Muscle layer of colon (tissue), 2 donors: Measurements from ENCODE around the gene TCF12.

Experiments used
- H3K27ac ChIP-seq: one replicate; pipeline ENCODE4 v1.7.0; 2013; ENCODE audit warnings: low read depth, mild to moderate bottlenecking, low read length, moderate library complexity
- H3K27me3 ChIP-seq, 2 donors: one replicate each; pipeline ENCODE4 v1.7.0; 2013; ENCODE audit warnings: low read length in 2 of 2, mild to moderate bottlenecking in 2 of 2; ENCODE audit not compliant: insufficient read depth in 2 of 2, control insufficient read depth in 1 of 2
- H3K36me3 ChIP-seq: one replicate; pipeline ENCODE4 v1.7.0; 2013; ENCODE audit warnings: mild to moderate bottlenecking, low read length; ENCODE audit not compliant: insufficient read depth
- H3K4me1 ChIP-seq: one replicate; pipeline ENCODE4 v1.7.0; 2013; ENCODE audit warnings: mild to moderate bottlenecking, low read length; ENCODE audit not compliant: insufficient read depth
- H3K4me3 ChIP-seq, 2 donors: one replicate each; pipeline ENCODE4 v1.7.0; 2013; ENCODE audit warnings: low read length in 2 of 2, low read depth in 1 of 2, mild to moderate bottlenecking in 1 of 2, moderate library complexity in 1 of 2
- H3K9ac ChIP-seq: one replicate; pipeline ENCODE4 v1.7.0; 2013; ENCODE audit warnings: low read length
- H3K9me3 ChIP-seq: one replicate; pipeline ENCODE4 v1.7.0; 2013; ENCODE audit warnings: mild to moderate bottlenecking, low read length
- donor health status: abdominal sarcoma.
- donor health status: Adenocarcinoma of cecum.

The TCF12 gene

DNA sequence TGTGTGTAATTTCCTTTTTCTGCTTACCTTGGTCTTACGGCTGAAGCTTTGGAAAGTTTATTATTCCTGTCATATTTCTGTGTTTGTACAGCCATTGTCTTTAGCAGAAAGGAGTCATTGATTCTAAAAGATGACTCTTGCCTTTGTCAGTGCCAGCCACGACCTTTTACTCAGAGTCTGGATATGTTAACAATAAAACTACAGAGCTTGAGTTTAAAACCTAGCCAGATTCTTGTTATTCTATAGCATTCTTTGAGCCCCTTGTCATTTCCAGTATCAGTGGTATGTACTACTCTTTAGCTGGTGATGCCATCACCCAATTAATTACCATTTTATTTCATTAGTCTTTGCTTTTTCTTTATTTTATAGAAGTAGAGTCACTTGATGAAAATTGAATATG is 142.4 kb downstream of the TCF12 start:
- peaks cover 20% of the 10 kb centered on the region for H3K4me1 ChIP-seq
- H3K27me3 ChIP-seq = no peaks in the 10 kb centered on the region
- no peaks in the 10 kb centered on the region for H3K9me3 ChIP-seq
- no peaks in the 10 kb centered on the region for H3K36me3 ChIP-seq
- H3K4me3 ChIP-seq = no peak overlapping the region
- no peak overlapping the region for H3K27ac ChIP-seq
- H3K9ac ChIP-seq = no peak overlapping the region

DNA sequence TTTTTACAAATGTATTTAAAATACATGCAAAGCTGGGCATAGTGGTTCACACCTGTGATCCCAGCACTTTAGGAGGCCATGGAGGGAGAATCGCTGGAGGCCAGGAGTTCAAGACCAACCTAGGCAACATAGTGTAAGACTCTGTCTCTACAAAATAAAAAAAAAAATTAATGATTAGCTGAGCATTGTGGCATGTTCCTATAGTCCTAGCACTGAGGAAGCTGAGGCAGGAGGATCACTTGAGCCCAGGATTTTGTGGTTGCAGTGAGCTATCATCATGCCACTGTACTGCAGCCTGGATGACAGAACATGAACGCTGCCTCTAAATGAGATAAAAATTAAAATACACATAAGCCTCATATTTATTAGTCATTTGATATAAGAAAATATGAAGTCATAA is 142.8 kb downstream of the TCF12 start:
- H3K4me1 ChIP-seq = peaks cover 20% of the 10 kb centered on the region

DNA sequence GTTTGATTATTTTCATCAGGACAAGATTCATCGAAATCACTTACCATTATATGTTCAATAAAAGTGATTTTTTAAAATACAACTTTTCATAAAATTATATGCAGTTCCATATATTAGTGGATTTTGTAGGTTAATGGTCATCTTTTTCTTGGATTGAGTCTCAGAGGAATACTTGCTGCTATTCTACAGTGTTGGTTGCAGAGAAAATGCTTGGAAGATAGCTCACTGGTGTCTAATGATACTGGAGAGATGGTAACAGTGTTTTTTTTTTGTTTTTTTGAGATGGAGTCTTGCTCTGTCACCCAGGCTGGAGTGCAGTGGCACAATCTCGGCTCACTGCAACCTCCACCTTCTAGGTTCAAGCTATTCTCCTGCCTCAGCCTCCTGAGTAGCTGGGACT is 143.3 kb downstream of the TCF12 start:
- Histone ChIP-seq H3K4me3 (no peak overlapping the region), H3K27ac (no peak overlapping the region), H3K27me3 (no peaks in the 10 kb centered on the region), H3K36me3 (no peaks in the 10 kb centered on the region), H3K9ac (no peak overlapping the region), H3K4me1 (peaks cover 17% of the 10 kb centered on the region), H3K9me3 (no peaks in the 10 kb centered on the region)

More for the DNA sequence above, 142.8 kb downstream of the TCF12 start:
- H3K9ac ChIP-seq = no peak overlapping the region
- no peaks in the 10 kb centered on the region for H3K36me3 ChIP-seq
- no peak overlapping the region for H3K27ac ChIP-seq
- no peaks in the 10 kb centered on the region for H3K9me3 ChIP-seq
- no peaks in the 10 kb centered on the region for H3K27me3 ChIP-seq
- H3K4me3 ChIP-seq = no peak overlapping the region

DNA sequence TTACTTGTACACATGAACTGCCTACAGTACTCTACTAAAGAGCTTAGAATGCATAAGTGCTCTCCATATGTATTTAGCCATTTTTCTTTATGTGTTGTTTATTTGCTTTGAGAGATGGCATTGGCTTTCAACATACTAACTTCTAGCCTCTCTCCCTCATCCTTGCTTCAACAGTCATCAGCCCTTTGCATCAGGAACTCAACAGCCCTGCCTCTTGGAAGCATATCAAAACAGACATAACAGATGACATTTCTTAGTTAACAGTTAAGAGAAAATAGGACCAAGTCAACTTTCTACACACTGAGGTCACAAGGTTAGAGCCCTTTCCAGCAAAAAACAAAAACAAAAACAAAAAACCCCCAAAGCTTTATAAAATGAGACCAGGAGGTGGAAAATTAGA is 145.6 kb downstream of the TCF12 start:
- peaks cover 3% of the 10 kb centered on the region for H3K4me1 ChIP-seq
- no peaks in the 10 kb centered on the region for H3K9me3 ChIP-seq
- H3K9ac ChIP-seq = no peak overlapping the region
- no peak overlapping the region for H3K4me3 ChIP-seq
- no peaks in the 10 kb centered on the region for H3K36me3 ChIP-seq
- H3K27ac ChIP-seq = no peak overlapping the region
- H3K27me3 ChIP-seq = no peaks in the 10 kb centered on the region

DNA sequence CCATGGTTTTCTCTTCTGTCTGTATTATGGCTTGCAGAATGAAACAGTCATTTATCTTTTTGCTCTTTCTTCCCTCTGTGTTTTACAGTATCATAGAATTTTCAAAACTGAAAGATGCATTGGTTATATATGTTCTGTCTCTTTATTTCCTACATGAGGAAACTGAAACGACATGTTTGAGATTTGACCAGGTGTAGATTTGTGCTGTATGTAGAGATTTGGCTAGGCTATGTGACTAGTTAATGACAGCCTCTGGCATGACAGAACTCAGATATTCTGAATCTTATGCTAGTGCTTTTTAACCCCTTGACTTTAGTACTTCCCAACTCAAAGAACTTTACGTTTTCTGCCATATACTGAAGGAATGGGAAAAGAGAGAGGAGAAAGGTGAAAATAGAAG is 151.0 kb downstream of the TCF12 start:
- Histone ChIP-seq H3K36me3 (no peaks in the 10 kb centered on the region), H3K9me3 (no peaks in the 10 kb centered on the region), H3K4me1 (peaks cover 11% of the 10 kb centered on the region), H3K4me3 (no peak overlapping the region), H3K27ac (no peak overlapping the region), H3K9ac (no peak overlapping the region), H3K27me3 (no peaks in the 10 kb centered on the region)

DNA sequence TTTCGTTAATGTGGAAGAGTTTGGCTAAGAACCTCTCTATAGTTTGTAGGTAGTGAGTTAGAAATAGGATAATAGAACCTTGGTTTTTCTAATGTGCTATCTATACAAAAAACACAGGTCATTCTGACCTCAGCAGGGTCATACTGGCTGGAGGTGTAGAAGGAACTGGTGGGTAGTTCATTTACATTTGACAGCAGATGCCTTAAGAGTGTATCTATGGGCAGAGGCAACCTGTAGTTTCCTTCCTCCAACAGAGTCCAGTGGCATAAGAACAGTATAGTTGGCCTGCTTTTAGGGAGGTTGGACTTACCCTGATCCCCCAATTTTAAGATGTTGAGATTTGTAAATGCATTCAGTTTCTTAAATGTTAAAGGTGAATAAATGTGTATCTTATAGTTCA is 152.2 kb downstream of the TCF12 start:
- Histone ChIP-seq H3K4me3 (no peak overlapping the region), H3K27ac (no peak overlapping the region), H3K27me3 (no peaks in the 10 kb centered on the region), H3K9me3 (no peaks in the 10 kb centered on the region), H3K9ac (no peak overlapping the region), H3K4me1 (peaks cover 11% of the 10 kb centered on the region), H3K36me3 (no peaks in the 10 kb centered on the region)

DNA sequence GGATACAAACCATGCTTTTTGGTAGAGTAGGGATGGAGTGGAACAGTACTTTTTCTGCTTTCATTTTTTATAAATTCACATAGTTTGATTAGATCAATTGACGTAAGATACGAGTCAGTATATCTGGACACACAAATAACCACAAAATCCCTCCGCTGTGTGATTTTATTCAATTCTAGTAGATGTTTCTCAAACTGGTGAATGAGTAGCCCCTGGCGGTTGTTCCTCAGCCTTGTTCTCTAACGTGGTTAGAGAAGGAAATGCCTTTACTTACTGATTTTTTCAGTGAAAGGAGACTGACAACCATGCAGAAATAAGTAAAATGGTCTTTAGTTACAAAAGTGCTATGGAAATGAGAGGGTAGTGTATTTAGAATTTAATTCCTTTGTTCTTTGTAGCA is 161.0 kb downstream of the TCF12 start:
- H3K27ac ChIP-seq = no peak overlapping the region
- no peak overlapping the region for H3K4me3 ChIP-seq
- H3K9ac ChIP-seq = no peak overlapping the region
- H3K27me3 ChIP-seq = no peaks in the 10 kb centered on the region
- H3K9me3 ChIP-seq = no peaks in the 10 kb centered on the region
- peaks cover 14% of the 10 kb centered on the region for H3K4me1 ChIP-seq
- no peaks in the 10 kb centered on the region for H3K36me3 ChIP-seq

DNA sequence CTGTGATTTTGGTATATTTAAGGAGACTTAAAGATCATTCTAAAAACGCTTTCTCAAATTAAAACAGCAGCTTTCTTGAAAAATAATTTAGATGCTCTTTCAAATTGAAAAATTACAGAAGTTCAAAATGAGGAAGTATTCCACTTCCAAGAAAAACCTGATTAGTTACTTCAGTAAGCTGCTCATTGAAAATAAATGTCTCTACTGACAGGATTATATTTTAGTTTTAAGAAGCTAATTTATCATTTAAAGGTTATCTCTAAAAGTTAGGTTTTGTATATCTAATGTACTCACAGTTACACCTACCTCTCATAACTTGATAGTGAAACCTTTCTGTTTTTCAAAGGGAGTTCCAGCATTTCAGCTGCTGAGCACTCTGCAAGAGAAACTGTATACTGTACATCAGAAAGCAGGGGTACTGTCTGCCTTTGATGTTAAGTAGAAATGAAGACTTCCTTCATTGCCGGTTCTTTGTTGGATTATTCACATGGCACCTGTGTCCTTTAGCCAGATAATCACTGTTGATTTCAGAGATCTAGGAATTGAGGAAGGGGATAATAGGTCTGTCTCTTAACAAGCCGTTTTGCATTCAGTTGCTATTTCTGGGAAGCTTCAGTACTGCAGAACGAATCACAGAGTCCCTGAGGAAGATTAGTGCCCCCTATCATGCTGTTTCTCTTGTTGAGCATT is 161.6 kb downstream of the TCF12 start:
- Histone ChIP-seq H3K4me1 (peaks cover 14% of the 10 kb centered on the region), H3K9me3 (no peaks in the 10 kb centered on the region), H3K4me3 (no peak overlapping the region), H3K27ac (no peak overlapping the region), H3K9ac (no peak overlapping the region), H3K27me3 (no peaks in the 10 kb centered on the region), H3K36me3 (no peaks in the 10 kb centered on the region)

DNA sequence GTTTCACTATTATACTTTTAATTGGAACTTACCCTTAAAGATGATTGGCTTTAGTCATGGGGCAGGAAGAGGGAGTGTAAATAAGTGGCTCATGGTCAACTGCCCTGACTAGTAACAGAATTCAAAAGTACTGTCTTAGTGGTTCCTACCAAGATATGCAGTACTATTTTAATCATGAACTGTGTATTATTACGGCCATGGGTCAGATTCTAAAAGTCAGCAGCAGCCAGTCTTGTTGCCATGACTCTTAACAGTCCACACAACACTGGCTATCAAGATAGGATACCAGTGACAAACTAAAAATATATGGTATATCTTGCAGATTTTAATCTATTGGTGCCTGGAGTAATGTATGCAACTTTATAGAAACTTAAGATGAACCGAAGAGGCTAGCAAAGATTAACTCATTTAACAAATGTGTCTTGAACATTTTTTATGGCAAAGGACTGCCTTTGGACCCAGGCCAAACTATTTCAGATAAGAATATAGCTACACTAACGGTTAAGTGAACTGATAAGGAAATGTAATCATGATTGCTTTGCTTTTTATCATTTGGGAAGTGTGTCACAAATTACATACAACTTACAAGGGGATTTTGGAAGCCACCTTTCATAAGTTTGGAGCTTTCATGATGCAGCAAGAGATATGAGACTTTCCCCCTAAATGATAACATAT is 163.7 kb downstream of the TCF12 start:
- Histone ChIP-seq H3K4me1 (peaks cover 14% of the 10 kb centered on the region), H3K9me3 (no peaks in the 10 kb centered on the region), H3K27ac (no peak overlapping the region), H3K27me3 (no peaks in the 10 kb centered on the region), H3K36me3 (no peaks in the 10 kb centered on the region), H3K9ac (no peak overlapping the region), H3K4me3 (no peak overlapping the region)

DNA sequence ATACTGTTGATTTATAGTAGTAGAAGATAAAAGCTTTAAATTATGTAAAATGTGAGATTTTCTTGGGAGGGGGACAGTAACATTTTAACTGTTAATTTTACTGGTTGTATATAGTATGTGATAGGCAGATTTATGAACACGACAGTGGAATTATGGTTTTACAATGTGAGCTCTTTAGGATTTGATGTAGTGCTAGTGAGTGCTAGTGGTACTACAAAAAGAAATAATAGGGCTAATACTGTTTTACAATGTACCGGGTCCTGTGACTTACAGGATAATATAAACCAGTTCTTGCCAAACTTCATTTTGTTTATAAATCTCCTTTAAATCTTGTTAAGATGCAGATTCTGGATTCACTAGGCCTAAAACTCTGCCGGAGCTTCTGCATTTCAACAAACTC is 165.7 kb downstream of the TCF12 start:
- no peaks in the 10 kb centered on the region for H3K27me3 ChIP-seq
- peaks cover 14% of the 10 kb centered on the region for H3K4me1 ChIP-seq
- no peaks in the 10 kb centered on the region for H3K36me3 ChIP-seq
- H3K9me3 ChIP-seq = no peaks in the 10 kb centered on the region
- no peak overlapping the region for H3K4me3 ChIP-seq
- H3K27ac ChIP-seq = no peak overlapping the region
- H3K9ac ChIP-seq = no peak overlapping the region

DNA sequence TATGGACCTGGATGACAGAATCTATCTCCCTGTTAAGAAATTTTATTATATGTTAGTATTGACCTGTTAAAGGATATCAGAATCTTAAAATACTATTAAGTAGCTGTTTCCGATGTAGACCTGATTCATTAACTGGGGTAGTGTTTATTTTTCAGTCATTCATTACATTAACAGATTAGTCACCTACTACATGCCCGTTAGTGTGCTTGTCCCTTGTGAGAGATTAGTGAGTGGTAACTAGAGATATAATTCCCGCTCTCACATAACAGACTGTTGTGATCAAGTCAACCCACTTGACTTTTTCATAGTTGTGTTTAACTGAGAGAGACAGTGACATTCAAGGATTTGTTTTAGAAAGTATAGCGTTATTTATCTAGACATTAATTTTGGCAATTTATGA is 166.8 kb downstream of the TCF12 start:
- H3K27me3 ChIP-seq = no peaks in the 10 kb centered on the region

DNA sequence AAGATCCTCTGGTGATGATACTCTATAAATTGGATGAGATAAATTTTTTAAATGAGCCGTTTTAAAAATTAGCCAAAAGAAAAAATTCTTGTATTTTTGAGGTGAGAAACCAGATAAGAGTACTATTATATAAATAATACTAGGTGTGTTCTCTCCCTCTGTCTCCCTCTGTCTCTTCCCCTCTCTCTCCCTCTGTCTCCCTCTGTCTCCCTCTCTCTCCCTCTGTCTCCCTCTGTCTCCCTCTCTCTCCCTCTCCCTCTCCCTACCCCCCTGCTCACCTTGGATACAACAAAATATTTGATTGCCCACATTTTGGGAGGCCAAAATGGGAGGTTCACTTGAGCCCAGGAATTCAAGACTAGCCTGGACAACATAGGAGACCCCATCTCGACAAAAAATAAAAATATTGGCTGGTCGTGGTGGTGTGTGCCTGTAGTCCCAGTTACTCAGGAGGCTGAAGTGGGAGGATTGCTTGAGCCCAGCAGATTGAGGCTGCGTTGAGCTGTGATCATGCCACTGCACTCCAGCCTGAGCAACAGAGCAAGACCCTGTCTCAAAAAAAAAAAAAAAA is 168.5 kb downstream of the TCF12 start:
- Histone ChIP-seq H3K9ac (no peak overlapping the region), H3K9me3 (no peaks in the 10 kb centered on the region), H3K4me1 (peaks cover 17% of the 10 kb centered on the region), H3K4me3 (no peak overlapping the region), H3K36me3 (no peaks in the 10 kb centered on the region), H3K27ac (no peak overlapping the region), H3K27me3 (no peaks in the 10 kb centered on the region)

More for the DNA sequence above, 166.8 kb downstream of the TCF12 start:
- no peak overlapping the region for H3K4me3 ChIP-seq
- no peak overlapping the region for H3K9ac ChIP-seq
- H3K36me3 ChIP-seq = no peaks in the 10 kb centered on the region
- H3K9me3 ChIP-seq = no peaks in the 10 kb centered on the region
- H3K27ac ChIP-seq = no peak overlapping the region
- H3K4me1 ChIP-seq = peaks cover 17% of the 10 kb centered on the region
